H1 (cell line): ENCODE measurements around the gene LCE7A. TPM values are rescaled to one million over a fixed set of nuclear protein-coding genes. Genes with fewer than 3 reads are reported as not detected.

Experiments used
- BACH1 ChIP-seq: IDR thresholded peaks from 2 replicates; pipeline ENCODE4 v1.6.1; 2012; ENCODE audit warnings: low read length, improper control_type of control experiment
- CBX5 ChIP-seq: fragments of 300-800, 300-1000 bp; sonication (generic); IDR thresholded peaks from 2 replicates; pipeline ENCODE4 v1.7.1; 2016; ENCODE audit warnings: antibody characterized with exemption, low read length, low read depth
- EZH2 ChIP-seq: fragments of 200-600 bp; sonication (generic); IDR thresholded peaks from 2 replicates; pipeline ENCODE4 v1.7.1; 2012; ENCODE audit warnings: low read depth, mild to moderate bottlenecking, moderate library complexity, low read length, inconsistent platforms; ENCODE audit not compliant: severe bottlenecking
- HDAC2 ChIP-seq, 2 experiments: fragments of 300-600 bp in 1 of 2; sonication (generic) in 1 of 2; IDR thresholded peaks; 2 replicates each; pipeline ENCODE4 v1.6.1; 2011 to 2012; ENCODE audit warnings: low read depth in 2 of 2, low read length in 2 of 2, mild to moderate bottlenecking in 2 of 2, moderate library complexity in 2 of 2, borderline replicate concordance in 1 of 2, inconsistent platforms in 1 of 2
- POLR2A ChIP-seq, 2 experiments: IDR thresholded peaks; 1 replicate in 1 of 2; 2 replicates in 1 of 2; pipeline ENCODE4 v1.6.1; 2011; ENCODE audit warnings: low read depth in 2 of 2, low read length in 2 of 2, mild to moderate bottlenecking in 2 of 2; ENCODE audit errors: control extremely low read depth in 1 of 2
- RBBP5 ChIP-seq: IDR thresholded peaks from 2 replicates; pipeline ENCODE4 v1.7.1; 2012; ENCODE audit warnings: low read depth, mild to moderate bottlenecking, inconsistent platforms, low read length, moderate library complexity, borderline replicate concordance
- SAP30 ChIP-seq: fragments of 300-600 bp; sonication (generic); IDR thresholded peaks from 2 replicates; pipeline ENCODE4 v1.7.1; 2012; ENCODE audit warnings: low read length, moderate library complexity, mild to moderate bottlenecking, inconsistent platforms; ENCODE audit not compliant: insufficient read depth, insufficient replicate concordance
- SIN3A ChIP-seq, 2 experiments: IDR thresholded peaks in 1 of 2; conservative IDR thresholded peaks in 1 of 2; 2 replicates each; pipeline ENCODE4 v1.6.1; 2011 to 2012; ENCODE audit warnings: low read length in 2 of 2, improper control_type of control experiment in 1 of 2, low read depth in 1 of 2, mild to moderate bottlenecking in 1 of 2
- SP1 ChIP-seq: IDR thresholded peaks from 2 replicates; pipeline ENCODE4 v1.6.1; 2011; ENCODE audit warnings: low read depth, low read length
- YY1 ChIP-seq: IDR thresholded peaks from 2 replicates; pipeline ENCODE4 v1.6.1; 2011; ENCODE audit warnings: low read depth, mild to moderate bottlenecking, low read length
- polyA plus RNA-seq, 7 experiments: library from polyadenylated mRNA; depleted of rRNA in 3 of 7; stranded (reverse) in 5 of 7; unstranded in 2 of 7; fragments of >200 nt in 5 of 7; fragments of 200-250 nt in 2 of 7; gene quantifications; 1 replicate in 5 of 7; 2 replicates in 1 of 7; 4 replicates in 1 of 7; pipeline versions ENCODE4 v1.2.1 to v1.2.3, GENCODE V29; 2011 to 2013; ENCODE audit warnings: missing spikeins in 2 of 7, mixed read lengths in 2 of 7
- total RNA-seq: library from RNA; stranded (reverse); fragmentation: NEBNext Ultra II Directional; extraction: Animal tissue kit (Norgen Biotek cat#: 25700); gene quantifications from 2 replicates; pipeline ENCODE4 v1.2.1, GENCODE V29; 2021
- TF ChIP-seq, protein P1 (sequence below): fragments of 300-600 bp; sonication (generic); IDR thresholded peaks from 2 replicates; pipeline ENCODE4 v1.7.1; 2012; ENCODE audit warnings: low read length, moderate library complexity, mild to moderate bottlenecking, inconsistent platforms; ENCODE audit not compliant: insufficient replicate concordance

The LCE7A gene
- total and polyA plus RNA-seq, 2 of the 8 experiments (the other 6 are each of a cell fraction or from before 2014, with no cell fraction given) = not detected

- TF ChIP-seq, protein P1, sequence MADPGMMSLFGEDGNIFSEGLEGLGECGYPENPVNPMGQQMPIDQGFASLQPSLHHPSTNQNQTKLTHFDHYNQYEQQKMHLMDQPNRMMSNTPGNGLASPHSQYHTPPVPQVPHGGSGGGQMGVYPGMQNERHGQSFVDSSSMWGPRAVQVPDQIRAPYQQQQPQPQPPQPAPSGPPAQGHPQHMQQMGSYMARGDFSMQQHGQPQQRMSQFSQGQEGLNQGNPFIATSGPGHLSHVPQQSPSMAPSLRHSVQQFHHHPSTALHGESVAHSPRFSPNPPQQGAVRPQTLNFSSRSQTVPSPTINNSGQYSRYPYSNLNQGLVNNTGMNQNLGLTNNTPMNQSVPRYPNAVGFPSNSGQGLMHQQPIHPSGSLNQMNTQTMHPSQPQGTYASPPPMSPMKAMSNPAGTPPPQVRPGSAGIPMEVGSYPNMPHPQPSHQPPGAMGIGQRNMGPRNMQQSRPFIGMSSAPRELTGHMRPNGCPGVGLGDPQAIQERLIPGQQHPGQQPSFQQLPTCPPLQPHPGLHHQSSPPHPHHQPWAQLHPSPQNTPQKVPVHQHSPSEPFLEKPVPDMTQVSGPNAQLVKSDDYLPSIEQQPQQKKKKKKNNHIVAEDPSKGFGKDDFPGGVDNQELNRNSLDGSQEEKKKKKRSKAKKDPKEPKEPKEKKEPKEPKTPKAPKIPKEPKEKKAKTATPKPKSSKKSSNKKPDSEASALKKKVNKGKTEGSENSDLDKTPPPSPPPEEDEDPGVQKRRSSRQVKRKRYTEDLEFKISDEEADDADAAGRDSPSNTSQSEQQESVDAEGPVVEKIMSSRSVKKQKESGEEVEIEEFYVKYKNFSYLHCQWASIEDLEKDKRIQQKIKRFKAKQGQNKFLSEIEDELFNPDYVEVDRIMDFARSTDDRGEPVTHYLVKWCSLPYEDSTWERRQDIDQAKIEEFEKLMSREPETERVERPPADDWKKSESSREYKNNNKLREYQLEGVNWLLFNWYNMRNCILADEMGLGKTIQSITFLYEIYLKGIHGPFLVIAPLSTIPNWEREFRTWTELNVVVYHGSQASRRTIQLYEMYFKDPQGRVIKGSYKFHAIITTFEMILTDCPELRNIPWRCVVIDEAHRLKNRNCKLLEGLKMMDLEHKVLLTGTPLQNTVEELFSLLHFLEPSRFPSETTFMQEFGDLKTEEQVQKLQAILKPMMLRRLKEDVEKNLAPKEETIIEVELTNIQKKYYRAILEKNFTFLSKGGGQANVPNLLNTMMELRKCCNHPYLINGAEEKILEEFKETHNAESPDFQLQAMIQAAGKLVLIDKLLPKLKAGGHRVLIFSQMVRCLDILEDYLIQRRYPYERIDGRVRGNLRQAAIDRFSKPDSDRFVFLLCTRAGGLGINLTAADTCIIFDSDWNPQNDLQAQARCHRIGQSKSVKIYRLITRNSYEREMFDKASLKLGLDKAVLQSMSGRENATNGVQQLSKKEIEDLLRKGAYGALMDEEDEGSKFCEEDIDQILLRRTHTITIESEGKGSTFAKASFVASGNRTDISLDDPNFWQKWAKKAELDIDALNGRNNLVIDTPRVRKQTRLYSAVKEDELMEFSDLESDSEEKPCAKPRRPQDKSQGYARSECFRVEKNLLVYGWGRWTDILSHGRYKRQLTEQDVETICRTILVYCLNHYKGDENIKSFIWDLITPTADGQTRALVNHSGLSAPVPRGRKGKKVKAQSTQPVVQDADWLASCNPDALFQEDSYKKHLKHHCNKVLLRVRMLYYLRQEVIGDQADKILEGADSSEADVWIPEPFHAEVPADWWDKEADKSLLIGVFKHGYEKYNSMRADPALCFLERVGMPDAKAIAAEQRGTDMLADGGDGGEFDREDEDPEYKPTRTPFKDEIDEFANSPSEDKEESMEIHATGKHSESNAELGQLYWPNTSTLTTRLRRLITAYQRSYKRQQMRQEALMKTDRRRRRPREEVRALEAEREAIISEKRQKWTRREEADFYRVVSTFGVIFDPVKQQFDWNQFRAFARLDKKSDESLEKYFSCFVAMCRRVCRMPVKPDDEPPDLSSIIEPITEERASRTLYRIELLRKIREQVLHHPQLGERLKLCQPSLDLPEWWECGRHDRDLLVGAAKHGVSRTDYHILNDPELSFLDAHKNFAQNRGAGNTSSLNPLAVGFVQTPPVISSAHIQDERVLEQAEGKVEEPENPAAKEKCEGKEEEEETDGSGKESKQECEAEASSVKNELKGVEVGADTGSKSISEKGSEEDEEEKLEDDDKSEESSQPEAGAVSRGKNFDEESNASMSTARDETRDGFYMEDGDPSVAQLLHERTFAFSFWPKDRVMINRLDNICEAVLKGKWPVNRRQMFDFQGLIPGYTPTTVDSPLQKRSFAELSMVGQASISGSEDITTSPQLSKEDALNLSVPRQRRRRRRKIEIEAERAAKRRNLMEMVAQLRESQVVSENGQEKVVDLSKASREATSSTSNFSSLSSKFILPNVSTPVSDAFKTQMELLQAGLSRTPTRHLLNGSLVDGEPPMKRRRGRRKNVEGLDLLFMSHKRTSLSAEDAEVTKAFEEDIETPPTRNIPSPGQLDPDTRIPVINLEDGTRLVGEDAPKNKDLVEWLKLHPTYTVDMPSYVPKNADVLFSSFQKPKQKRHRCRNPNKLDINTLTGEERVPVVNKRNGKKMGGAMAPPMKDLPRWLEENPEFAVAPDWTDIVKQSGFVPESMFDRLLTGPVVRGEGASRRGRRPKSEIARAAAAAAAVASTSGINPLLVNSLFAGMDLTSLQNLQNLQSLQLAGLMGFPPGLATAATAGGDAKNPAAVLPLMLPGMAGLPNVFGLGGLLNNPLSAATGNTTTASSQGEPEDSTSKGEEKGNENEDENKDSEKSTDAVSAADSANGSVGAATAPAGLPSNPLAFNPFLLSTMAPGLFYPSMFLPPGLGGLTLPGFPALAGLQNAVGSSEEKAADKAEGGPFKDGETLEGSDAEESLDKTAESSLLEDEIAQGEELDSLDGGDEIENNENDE = no peak
- TF ChIP-seq CBX5 (no peak), EZH2 (no peak), BACH1 (no peak), RBBP5 (no peak), SIN3A (conservative IDR thresholded peaks at IDR 0.05 in 1 of 2, IDR thresholded peaks at IDR 0.05 in 1 of 2; ENCODE audit: low read depth in 1 of 2, low read length in 2 of 2) (no peak), POLR2A (IDR thresholded peaks at IDR 0.05; ENCODE audit: control extremely low read depth in 1 of 2, low read depth in 2 of 2, low read length in 2 of 2) (no peak), SP1 (no peak), HDAC2 (IDR thresholded peaks at IDR 0.05; ENCODE audit: borderline replicate concordance in 1 of 2, low read depth in 2 of 2, low read length in 2 of 2) (no peak), SAP30 (no peak), YY1 (no peak)
Observed at GRCh38 chr1:152884966-152885624, 25.3 kb downstream of the LCE7A start (continued).
